IPS-20b (cell line): ENCODE measurements around the gene EXD3.
A peak's percentile ranks its signal among the peaks of the same experiment; 100 is the strongest.

ENCODE experiments used
- H3K27ac ChIP-seq: one replicate; pipeline ENCODE4 v1.5.1; 2013; ENCODE audit warnings: low read length
- H3K27me3 ChIP-seq: 2 replicates; pipeline ENCODE4 v1.6.1; 2013; ENCODE audit warnings: mild to moderate bottlenecking, low read length, inconsistent platforms; ENCODE audit not compliant: insufficient read depth
- H3K36me3 ChIP-seq: 2 replicates; pipeline ENCODE4 v1.6.1; 2013; ENCODE audit warnings: low read depth, mild to moderate bottlenecking, inconsistent platforms, low read length, moderate library complexity; ENCODE audit not compliant: insufficient read depth
- H3K4me1 ChIP-seq: 2 replicates; pipeline ENCODE4 v1.6.1; 2013; ENCODE audit warnings: mild to moderate bottlenecking, control low read depth, inconsistent platforms, low read length, moderate library complexity; ENCODE audit not compliant: insufficient read depth
- H3K4me3 ChIP-seq: 2 replicates; pipeline ENCODE4 v1.5.1; 2013; ENCODE audit warnings: mild to moderate bottlenecking, low read length, inconsistent platforms
- H3K9ac ChIP-seq: 2 replicates; pipeline ENCODE4 v1.6.1; 2013; ENCODE audit warnings: low read depth, mild to moderate bottlenecking, inconsistent platforms, low read length, moderate library complexity
- H3K9me3 ChIP-seq: 2 replicates; pipeline ENCODE4 v1.6.1; 2013; ENCODE audit warnings: mild to moderate bottlenecking, low read depth, low read length, inconsistent platforms; ENCODE audit not compliant: insufficient read depth

The EXD3 gene

DNA sequence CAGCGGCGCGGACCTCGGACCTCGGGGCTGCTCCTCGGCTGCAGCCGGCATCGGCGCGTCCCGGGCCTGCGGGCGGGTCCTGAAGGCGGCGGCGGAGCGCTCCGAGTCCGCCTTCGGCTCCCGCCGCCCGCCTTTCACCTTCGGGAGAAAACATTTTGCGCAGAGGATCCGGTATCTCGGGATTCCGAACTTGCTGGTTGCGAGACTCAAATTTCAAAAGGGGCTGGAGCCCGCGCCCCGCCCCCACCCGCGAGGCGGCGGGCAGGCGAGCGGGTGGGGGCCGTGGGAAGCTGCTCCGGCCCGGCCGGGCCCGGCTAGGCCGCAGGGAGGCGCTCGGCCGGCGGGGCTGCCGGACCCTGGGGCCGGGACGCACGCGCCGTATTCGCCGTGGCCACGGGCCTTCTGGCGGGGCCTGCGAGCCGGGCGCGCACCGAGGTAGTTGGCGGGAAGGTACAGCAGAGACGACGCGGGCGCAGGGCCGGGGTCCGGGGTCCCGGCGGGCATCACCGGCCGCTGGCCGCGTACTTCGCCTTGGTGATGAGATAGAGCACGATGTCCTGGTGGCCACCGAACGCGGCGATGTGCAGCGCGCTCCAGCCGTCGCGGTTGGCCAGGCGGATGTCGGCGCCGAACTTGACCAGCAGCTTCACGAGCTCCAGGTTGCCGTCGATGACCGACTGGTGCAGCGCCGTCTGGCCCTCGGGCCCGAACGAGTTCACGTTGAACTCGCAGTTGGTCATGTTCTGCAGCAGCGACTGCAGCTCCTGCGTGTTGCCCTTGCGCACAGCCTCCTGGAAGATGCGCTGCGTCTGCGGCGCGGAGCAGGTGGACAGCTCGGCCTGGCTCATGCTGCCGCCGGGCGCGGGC, 121.6 kb downstream of the EXD3 start:
- H3K9ac ChIP-seq: peak overlapping the region; percentile 95
- H3K27me3 ChIP-seq: peaks cover 58% of the 10 kb centered on the region
- H3K4me3 ChIP-seq: peak overlapping the region; percentile 100
- no peaks in the 10 kb centered on the region for H3K9me3 ChIP-seq
- peaks cover 32% of the 10 kb centered on the region for H3K4me1 ChIP-seq
- H3K27ac ChIP-seq: peak overlapping the region; percentile 89
- H3K36me3 ChIP-seq: no peaks in the 10 kb centered on the region

DNA sequence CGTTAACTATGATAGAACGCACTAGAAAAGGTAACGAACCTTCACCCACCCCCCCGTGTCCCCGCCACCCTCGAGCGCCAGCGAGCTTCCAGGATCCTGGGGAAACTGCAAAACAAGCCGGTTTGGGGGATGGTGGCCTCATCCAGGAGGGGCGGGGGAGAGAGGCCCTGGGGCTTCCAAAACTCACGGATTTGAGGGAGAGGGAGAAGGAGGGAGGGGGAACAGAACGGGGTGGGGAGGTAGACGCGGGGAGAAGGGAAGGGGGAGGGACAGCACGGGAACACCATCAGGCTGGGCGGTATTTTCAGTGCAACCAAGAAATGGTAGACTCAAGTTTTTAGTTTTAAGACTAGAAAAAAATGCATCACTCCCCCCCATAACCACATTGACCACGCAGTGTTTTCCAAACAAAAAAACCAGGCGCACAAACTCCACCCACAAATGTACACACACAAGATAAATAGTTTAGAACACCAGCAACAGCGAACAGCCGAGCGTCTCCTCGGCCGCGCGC, 122.3 kb downstream of the EXD3 start:
- peak overlapping the region; percentile 95 for H3K9ac ChIP-seq
- H3K4me3 ChIP-seq: peak overlapping the region; percentile 100
- H3K4me1 ChIP-seq: peaks cover 34% of the 10 kb centered on the region
- H3K9me3 ChIP-seq: no peaks in the 10 kb centered on the region
- H3K36me3 ChIP-seq: no peaks in the 10 kb centered on the region
- H3K27ac ChIP-seq: peak overlapping the region; percentile 89
- H3K27me3 ChIP-seq: peaks cover 62% of the 10 kb centered on the region

DNA sequence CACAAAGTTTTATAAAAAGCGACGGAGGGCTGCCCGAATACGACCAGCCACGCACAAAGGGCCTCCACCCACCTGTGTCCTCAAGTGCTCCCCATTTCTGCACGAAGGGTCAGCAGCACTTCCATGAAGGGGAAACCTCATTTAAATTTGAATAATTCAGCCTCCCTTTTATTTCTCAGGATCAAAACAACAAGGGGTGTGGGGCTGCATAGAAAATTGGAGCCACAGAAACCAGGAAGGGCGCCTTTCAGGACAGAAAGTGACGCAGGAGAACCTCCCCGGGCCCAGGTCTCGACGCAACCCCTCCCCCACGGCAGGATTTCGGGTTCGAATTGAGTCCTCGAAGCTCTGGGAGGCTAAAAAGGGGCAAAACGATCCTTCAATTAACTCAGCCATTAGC, 123.0 kb downstream of the EXD3 start:
- peak overlapping the region; percentile 89 for H3K27ac ChIP-seq
- no peaks in the 10 kb centered on the region for H3K36me3 ChIP-seq
- H3K9ac ChIP-seq: peak overlapping the region; percentile 95; the same call in 1 of the 2 replicates
- H3K9me3 ChIP-seq: no peaks in the 10 kb centered on the region
- peak overlapping the region; percentile 100 for H3K4me3 ChIP-seq
- H3K4me1 ChIP-seq: peaks cover 31% of the 10 kb centered on the region
- H3K27me3 ChIP-seq: peaks cover 65% of the 10 kb centered on the region

DNA sequence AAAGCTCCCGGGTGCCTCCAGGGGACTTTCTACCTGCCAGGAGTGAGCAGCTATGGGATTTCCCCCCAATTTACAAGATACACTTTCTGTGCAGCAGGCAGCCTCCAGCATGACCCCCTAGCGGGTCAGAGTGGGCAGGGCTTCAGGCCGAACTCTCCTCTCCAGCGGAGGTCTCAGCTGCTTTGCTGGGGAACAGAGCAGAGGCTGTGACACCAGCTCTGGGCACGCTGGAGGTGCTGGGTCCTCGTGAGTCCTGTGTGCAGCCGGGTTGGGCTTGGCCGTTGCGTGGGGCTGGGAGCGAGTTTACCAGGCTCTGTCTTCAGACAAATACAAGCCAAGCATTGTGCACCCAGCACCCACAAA, 123.8 kb downstream of the EXD3 start:
- H3K9me3 ChIP-seq: no peaks in the 10 kb centered on the region
- H3K36me3 ChIP-seq: no peaks in the 10 kb centered on the region
- H3K4me1 ChIP-seq: peaks cover 31% of the 10 kb centered on the region
- peaks cover 72% of the 10 kb centered on the region for H3K27me3 ChIP-seq
- no peak overlapping the region for H3K27ac ChIP-seq
- peak overlapping the region; percentile 100 for H3K4me3 ChIP-seq
- peak overlapping the region; percentile 66; the same call in 1 of the 2 replicates for H3K9ac ChIP-seq

DNA sequence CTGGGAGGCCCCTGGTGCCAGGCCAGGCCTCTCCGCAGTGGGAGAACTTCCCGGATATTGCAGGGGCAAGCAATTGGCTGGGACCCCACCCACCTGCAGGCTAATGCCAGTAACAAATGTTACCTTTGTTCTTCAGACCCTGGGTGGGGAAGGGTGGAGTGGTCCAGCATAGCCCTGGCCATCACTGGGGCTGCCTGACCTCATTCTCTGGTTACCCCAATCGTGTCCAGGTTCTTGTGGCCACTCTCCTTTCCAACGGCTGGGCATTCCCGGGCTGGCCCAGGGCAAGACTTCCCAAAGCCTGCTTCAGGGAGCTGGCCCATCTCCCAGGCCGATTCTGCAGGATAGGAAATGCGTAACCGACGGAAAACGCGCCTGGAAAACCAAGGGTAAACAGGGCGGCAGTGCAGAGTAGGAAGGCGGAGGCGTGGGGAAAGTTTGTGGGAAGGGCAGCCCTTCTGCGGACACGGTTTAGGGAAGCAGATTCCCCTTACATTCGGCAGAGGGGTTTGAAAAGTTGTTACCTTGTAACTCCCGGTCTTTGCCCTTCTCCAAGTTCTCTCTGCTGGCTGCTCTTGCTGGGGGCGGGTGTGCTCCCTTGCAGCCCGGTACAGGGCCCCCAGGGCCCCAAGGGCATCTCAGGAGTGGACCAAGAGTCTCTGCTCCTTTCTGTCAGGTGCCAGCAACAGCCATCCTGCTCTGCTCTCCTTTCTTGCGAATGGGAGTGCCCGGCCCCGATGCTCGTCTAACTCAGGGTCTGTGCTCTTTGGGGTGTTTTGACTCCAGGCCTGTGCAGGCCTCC, 124.4 kb downstream of the EXD3 start:
- H3K4me3 ChIP-seq: peak overlapping the region; percentile 100

DNA sequence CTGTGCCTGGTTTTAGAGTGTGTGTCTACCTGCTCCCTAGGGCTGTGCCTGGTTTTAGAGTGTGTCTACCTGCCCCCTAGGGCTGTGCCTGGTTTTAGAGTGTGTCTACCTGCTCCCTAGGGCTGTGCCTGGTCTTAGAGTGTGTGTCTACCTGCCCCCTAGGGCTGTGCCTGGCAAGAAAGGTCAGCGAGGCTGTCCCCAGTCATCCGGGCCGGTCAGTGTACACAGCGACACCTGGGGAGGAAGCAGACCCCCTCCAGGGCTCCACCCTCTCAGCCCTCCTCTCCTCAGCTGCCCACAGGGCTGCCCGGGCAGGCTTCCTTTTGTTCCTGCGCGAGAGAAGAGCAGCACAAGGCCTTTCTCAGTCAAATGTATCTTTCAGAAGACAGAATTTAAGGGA, 125.0 kb downstream of the EXD3 start:
- Histone ChIP-seq H3K27me3 (peaks cover 71% of the 10 kb centered on the region), H3K4me3 (peak overlapping the region; percentile 100; the same call in 1 of the 2 replicates), H3K27ac (no peak overlapping the region), H3K36me3 (no peaks in the 10 kb centered on the region), H3K9me3 (no peaks in the 10 kb centered on the region), H3K9ac (peak overlapping the region; percentile 66; the same call in 1 of the 2 replicates), H3K4me1 (peaks cover 30% of the 10 kb centered on the region)

More for the DNA sequence above, 124.4 kb downstream of the EXD3 start:
- Histone ChIP-seq H3K36me3 (no peaks in the 10 kb centered on the region), H3K9ac (peak overlapping the region; percentile 66; the same call in 1 of the 2 replicates), H3K4me1 (peaks cover 31% of the 10 kb centered on the region), H3K27ac (no peak overlapping the region), H3K27me3 (peaks cover 74% of the 10 kb centered on the region), H3K9me3 (no peaks in the 10 kb centered on the region)

DNA sequence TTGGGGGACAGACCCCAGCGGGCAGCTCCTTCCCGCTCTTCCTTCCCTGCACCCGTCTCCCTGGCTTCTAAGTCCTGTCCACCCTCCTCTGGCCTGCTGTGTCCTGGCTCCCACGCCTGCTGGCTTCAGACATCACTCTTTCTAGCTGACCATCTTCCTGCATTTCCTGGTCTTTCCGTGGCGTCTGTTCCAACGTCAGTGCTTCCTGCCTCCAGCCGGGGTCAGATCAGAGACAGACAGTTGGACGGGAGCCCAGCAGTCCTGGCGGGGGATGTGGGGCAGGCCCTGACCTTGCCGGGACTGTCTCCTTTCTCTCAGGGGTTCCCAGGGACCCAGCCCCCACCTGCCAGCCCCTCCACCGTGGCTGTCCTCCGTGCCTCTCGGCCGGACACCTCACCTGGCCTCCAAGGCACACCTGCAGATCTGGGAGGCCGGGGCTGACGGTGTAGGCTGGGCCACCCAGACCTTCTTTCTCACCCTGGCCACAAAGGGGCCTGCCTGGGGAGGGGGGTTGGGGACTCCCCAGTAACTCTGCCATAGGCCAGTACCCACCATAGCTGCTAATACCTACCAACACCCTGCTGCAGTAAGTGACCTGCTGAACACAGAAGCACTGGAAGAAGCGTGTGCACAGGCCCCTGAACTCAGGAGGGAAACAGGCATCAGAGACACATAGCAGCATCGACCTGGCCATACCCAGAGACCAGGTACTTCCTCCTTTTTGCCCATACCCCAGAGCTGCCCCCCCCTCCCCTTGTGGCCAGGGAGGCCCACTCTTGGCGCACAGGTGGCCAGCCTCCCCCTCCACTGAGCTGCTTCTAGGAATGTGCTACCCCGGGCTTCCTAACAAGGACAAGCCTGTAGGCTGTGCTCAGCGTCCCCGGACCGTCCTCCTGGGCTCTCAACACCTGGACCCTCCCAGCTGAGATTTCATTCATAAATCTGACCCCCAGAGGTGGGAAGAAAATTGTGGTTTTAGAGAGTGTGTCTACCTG, 126.0 kb downstream of the EXD3 start:
- Histone ChIP-seq H3K27ac (no peak overlapping the region), H3K36me3 (no peaks in the 10 kb centered on the region)

DNA sequence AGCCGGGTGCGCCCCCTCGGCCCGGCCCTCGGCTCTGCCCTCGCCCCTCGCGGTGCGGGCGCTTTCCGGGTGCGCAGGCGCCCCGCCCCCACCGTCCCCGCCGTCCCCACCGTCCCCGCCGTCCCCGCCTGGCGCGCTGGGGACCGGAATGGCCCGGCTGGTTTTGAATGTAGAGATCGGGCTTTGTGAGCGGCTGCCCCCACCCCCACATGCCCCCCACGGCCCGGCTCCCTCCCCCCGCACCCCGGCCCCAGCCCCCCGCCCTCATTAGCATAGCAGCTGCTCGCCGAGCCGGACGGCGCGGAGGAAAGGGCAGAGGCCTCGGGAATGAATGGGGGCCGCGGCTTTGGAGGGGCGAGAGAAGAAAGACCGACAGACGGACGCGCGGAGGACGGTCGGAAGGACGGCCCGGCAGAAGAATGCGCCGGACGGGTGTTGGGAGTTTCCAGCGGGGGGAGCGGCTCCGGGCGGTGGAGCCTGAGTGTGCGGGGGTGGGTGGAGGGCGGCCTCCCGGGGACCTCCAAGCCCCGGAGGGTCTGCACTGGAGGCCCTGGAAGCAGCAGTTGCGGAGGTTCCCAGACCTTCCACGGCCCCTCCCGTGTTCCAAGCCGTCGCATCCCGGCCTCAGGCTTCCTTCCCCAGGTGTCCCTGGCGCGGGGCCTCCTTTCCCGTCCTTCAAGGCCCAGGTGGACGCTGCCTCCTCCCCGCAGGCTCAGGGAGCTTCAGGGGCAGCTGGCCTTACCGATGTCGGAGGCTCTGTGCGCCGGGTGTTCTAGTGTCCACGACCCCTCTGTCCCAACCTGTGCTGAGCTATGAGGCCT, 126.9 kb downstream of the EXD3 start:
- Histone ChIP-seq H3K36me3 (no peaks in the 10 kb centered on the region), H3K9ac (no peak overlapping the region; the same call in 1 of the 2 replicates), H3K9me3 (no peaks in the 10 kb centered on the region), H3K27ac (no peak overlapping the region), H3K27me3 (peaks cover 62% of the 10 kb centered on the region), H3K4me1 (peaks cover 27% of the 10 kb centered on the region), H3K4me3 (peak overlapping the region; percentile 51; the same call in 1 of the 2 replicates)

More for the DNA sequence above, 126.0 kb downstream of the EXD3 start:
- peaks cover 65% of the 10 kb centered on the region for H3K27me3 ChIP-seq
- H3K9me3 ChIP-seq: no peaks in the 10 kb centered on the region
- no peak overlapping the region; the same call in 1 of the 2 replicates for H3K9ac ChIP-seq
- H3K4me1 ChIP-seq: peaks cover 27% of the 10 kb centered on the region
- peak overlapping the region; percentile 51; the same call in 1 of the 2 replicates for H3K4me3 ChIP-seq

DNA sequence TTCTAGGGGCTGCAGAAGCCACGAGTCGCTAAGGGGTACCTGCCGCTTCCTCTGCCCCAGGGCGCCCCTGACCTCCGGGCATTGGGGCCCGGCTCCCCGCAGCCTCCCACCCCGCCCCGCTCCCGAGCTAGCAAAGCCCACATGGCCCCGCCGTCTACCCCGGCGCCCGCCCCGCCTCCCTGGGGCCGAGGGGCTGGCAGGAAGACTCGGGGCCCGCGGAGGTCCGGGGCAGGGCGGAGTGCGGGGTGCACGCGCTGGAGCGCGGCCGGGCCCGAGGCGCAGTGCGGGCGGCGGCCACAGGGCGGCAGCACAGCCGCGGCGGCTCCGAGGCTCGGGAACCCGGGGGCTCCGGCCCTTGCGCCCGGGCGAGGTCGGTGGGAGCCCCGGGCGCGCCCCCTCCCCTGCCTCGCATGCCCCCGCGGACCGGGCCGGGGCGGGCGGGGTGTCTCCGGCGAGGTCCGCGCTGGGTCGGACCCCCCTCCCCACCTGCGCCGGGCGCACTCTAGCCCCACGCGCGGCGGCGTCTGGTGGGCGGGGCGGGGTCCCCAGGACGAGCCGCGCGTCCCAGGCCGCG, 127.6 kb downstream of the EXD3 start:
- Histone ChIP-seq H3K27me3 (peaks cover 62% of the 10 kb centered on the region), H3K9me3 (no peaks in the 10 kb centered on the region), H3K4me3 (peak overlapping the region; percentile 53; the same call in 1 of the 2 replicates), H3K9ac (no peak overlapping the region), H3K4me1 (peaks cover 27% of the 10 kb centered on the region), H3K27ac (no peak overlapping the region), H3K36me3 (no peaks in the 10 kb centered on the region)

DNA sequence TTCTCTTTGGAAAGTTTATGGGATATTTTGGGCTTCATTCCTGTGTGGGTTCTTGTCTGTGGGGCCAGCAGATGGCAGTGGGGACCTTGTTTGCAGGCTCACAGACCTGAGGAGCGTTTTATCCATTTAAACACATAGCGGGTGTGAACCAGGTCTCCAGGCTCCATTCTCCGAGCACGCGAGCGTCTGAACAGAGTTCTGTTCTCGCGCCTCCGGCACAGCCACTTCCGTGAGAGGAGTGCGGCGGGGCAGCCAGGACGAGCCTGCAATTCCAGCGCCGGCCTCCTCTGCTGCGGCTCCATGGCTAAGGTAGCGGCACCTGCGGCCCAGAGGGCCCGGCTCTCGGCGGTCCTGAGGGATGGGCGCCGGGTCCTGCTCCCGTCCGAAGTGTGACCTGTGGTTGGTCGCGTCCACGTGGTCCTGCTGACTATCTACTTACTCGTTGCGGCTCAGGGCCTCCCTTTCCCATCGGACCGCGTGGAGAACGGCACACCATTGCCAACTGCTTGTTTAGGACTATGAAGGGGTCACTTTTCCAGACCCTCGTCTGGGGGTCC, 128.2 kb downstream of the EXD3 start:
- Histone ChIP-seq H3K36me3 (no peaks in the 10 kb centered on the region), H3K9ac (no peak overlapping the region), H3K9me3 (no peaks in the 10 kb centered on the region), H3K4me1 (peaks cover 27% of the 10 kb centered on the region), H3K4me3 (peak overlapping the region; percentile 53; the same call in 1 of the 2 replicates), H3K27ac (no peak overlapping the region), H3K27me3 (peaks cover 58% of the 10 kb centered on the region)
